Jurkat, Clone E6-1 (cell line): ENCODE results near the gene PTGFR.

ENCODE experiments used
- DNase-seq: peaks from one replicate; pipeline ENCODE4 v3.0.0-alpha.2; 2011; ENCODE audit warnings: low read depth, low spot score
- H3K4me3 ChIP-seq: 2 replicates; pipeline ENCODE4 v1.5.1; 2011; ENCODE audit warnings: mild to moderate bottlenecking, low read length, control low read depth, moderate library complexity

PTGFR gene

DNA sequence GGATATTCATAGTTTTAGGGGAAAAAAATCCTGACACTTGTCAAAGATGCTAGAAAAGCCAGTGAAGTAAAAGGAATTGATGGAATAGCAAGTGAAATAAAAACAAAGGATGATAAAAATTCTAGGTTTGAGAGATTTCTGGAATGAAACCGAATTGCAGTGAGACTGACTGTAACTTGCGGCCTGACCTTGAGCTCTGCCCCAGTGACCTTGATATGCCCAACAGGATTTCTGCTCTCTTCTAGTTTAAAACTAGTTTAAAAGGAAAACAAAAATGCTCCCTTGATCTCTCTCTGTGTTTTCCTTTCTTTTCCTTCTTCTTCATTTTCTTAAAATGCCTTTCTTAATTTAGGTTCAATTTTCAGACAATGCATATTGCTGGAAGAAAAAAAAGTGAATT lies 74.6 kb downstream of the PTGFR start:
- DNase-seq = no peak
- no peak overlapping the region for H3K4me3 ChIP-seq

DNA sequence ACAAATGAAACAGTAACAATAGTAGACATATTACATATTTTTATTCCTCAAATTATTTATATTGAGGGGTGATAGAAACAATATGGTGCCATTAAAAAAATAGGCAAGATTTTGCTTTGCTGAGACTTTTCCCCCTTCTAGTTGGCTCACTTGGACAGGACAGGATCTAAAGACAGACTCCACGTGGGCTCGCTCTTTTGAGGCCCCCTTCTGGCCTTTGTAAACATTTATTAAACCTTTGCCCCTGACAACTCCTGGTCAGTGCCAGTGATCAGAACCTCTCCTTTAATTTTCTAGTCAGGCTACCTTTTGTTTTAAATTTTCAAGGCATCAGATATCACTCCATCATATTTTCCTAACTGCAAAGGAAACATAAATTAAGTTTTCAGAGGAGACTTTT lies 79.8 kb downstream of the PTGFR start:
- DNase-seq = no peak

DNA sequence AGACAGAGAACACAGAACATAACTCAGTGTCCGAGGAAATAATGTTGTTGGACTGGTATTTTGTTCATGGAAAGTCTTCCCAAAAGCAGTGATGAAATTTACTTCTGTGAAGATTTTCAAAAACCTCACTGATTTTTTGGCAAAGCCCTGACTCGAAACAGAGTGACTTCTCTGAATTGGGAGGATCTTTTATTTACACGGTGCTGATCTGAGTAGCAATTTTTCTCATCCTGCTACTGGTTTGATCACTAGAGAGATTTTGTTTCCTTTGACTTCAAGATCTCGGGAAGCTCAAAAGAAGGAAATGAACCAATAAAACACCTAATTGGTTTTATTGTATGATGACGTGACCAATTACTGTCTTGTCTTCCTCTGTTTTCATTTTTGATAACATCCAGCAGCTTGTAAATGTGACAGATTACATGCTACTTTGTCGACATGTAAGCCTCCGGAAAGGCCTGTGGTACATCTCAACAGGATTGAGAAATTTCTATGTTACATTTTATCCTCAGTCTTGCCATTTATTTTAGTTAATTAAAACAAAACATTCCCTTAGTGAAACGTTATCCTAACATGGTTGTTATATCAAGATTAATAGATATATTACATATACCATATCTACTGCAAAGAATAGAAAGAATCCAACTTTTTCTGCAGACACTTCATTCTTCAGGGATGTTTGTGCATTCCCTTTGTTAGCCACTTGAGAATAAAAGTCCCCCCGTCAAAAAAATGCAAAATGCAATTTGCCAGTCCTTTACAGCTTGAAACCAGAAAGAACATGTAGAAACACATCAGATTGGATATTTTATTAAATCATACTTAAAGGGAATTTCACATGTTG lies 86.7 kb downstream of the PTGFR start:
- no peak for DNase-seq
- no peak overlapping the region for H3K4me3 ChIP-seq

More for the DNA sequence above, 79.8 kb downstream of the PTGFR start:
- H3K4me3 ChIP-seq = no peak overlapping the region

DNA sequence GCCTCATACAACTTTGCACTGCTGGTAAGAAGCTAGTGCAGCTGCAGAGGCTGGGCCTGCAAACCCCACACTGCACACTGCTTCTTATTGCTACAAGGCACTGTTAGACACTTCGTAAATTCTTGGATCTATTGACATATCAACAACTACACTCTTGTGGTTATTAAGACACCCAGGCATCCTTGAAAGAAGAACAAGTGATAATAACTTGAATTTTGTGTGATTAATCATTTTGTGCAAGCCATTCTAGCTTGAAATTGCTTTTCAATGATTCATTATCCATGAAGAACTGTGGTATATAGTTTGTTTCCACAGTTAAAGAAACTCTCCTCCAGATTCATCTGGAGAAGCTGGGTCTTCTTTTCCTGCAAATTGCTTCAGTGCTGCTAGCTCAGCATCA lies 95.8 kb downstream of the PTGFR start:
- no peak overlapping the region for H3K4me3 ChIP-seq
- DNase-seq = no peak

DNA sequence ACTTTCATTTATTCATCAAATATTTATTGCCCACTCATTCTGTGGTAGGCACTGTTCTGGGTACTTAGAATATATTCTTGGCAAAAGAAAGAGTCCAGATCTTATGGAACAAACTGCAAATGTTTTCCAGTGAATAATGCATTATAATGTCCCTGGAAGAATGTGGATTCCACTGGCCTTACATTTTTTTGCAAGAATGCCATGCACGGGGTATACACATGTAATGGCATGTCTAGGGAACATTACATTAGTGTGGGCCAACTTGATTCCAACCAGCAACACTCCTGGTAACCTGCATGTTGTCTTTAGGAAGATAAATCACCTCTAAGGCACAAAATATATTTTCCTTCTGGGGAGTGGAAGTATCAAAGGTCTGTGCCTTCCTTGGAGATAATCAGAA lies 96.4 kb downstream of the PTGFR start:
- DNase-seq = no peak
- H3K4me3 ChIP-seq = no peak overlapping the region
